ENCODE data around the gene DEFB132.

The DEFB132 gene

GRCh38 chr20:297098-297924 is 39.8 kb downstream of the DEFB132 start, which contains the start of gene ZCCHC3:
Gene ZCCHC3, plus strand, starts transcription at chr20:297570. Its CDS starts 17 bp downstream, at chr20:297587.
- DNase-seq (ENCODE audit: low read depth in 2 of 2): peak; percentile 93 to 94

DNA sequence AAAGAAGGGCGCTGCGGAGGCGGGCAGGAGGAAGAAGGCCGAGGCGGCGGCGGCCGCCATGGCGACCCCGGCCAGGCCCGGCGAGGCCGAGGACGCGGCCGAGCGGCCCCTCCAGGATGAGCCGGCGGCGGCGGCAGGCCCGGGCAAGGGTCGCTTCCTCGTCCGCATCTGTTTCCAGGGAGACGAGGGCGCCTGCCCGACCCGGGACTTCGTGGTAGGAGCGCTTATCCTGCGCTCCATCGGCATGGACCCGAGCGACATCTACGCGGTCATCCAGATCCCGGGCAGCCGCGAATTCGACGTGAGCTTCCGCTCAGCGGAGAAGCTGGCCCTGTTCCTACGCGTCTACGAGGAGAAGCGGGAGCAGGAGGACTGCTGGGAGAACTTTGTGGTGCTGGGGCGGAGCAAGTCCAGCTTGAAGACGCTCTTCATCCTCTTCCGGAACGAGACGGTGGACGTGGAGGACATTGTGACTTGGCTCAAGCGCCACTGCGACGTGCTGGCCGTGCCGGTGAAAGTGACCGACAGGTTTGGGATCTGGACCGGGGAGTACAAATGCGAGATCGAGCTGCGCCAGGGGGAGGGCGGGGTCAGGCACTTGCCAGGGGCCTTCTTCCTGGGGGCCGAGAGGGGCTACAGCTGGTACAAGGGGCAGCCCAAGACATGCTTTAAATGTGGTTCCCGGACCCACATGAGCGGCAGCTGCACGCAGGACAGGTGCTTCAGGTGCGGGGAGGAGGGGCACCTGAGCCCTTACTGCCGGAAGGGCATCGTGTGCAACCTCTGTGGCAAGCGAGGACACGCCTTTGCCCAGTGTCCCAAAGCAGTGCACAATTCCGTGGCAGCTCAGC is 40.6 kb downstream of the DEFB132 start:
- peak in 1 of 2 experiments; percentile 15 for DNase-seq (ENCODE audit: low read depth in 2 of 2)

DNA sequence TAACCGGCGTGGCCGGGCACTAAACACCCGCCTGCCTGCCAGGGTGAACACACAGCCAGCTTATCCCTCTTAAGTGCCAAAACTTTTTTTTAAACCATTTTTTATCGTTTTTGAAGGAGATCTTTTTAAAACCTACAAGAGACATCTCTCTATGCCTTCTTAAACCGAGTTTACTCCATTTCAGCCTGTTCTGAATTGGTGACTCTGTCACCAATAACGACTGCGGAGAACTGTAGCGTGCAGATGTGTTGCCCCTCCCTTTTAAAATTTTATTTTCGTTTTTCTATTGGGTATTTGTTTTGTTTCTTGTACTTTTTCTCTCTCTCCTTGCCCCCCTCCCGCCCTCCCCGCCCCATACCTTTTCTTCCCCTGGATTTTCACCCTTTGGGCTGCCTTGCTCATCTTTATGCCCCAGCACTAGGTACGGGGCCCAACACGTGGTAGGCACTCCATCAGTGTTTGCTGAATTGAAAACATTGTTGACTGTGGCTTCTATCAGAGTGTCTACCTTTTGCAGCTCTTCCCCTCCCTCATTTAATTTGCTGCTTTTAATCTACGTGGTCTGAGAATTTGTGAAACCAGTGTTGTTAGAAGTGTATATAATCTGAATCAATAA is 41.4 kb downstream of the DEFB132 start:
- DNase-seq (ENCODE audit: low read depth in 2 of 2): no peak

- no peak for DNase-seq (ENCODE audit: low read depth in 2 of 2)
These were observed 42.9 kb downstream of the DEFB132 start for GRCh38 chr20:300345-300990.

DNA sequence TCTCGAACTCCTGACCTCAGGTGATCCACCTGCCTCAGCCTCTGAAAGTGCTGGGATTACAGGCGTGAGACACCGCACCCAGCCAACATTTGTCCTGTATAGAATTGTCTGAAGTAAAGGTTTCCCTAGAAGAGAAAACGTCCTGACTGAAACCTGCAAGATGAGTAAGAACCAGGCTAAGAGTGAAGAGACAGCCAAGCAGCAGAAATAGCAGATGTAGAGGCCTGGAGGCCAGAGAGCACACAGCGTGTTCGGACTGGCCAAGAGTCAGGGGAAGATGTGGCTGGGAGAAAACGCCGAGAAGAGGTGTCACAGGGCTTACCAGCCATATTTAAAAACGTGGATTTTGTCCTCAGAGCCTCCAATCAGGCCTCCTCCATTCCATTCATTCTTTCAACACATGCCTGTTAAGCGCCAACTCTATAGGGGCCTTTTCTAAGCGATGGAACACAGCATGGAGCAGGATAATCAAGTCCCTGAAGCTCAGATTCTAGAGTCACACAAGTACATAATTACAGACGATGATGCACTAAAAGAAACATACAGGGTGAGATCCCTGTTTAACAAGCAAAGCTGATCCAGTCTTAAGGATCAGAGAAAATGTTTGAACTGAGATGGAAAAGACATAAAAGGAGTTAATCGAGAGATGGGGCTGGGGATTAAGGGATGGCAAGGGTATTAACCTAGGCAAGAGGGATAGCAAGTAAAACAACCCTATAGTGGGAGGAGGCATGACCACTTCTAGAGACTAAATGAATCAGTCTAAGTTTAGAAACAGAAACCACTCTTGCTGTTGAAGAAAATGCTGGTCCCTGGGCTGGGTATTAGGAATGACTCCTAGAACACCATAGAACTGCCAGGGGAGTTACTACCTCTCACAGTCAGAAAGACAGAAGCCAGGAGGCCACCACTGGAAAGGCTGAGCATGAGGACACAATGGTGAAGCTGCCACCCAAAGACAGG is 44.6 kb downstream of the DEFB132 start:
- no peak for DNase-seq (ENCODE audit: low read depth in 2 of 2)

GRCh38 chr20:305745-306144 is 48.2 kb downstream of the DEFB132 start:
- DNase-seq (ENCODE audit: low read depth in 2 of 2): no peak

- no peak for DNase-seq (ENCODE audit: low read depth in 2 of 2)
These were observed 51.0 kb downstream of the DEFB132 start for GRCh38 chr20:308427-309038.

GRCh38 chr20:309306-309840 is 51.8 kb downstream of the DEFB132 start:
- no peak for DNase-seq (ENCODE audit: low read depth in 2 of 2)

- DNase-seq (ENCODE audit: low read depth in 2 of 2): peak; percentile 100
These were observed 52.5 kb downstream of the DEFB132 start for GRCh38 chr20:309841-310644.

DNA sequence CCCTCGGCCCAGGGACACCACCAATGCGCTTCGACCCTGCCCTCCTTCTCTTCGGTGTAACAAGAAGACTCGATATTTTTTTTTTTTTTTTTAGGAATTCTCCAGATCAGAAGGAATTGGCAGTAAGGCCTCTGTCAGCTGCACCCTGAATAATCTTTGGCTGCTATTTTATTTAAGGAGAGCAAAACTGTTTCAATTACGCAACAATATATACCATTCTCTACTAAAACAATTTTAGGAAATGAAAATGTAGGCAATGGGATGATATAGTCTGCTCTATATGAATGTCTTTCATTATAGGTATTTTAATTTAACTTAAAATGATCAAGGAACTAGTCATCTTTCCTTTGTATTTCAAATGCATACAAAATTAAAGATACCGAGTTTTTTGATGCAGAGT is 53.1 kb downstream of the DEFB132 start:
- DNase-seq (ENCODE audit: low read depth in 2 of 2): no peak

Data from fibroblast of skin of left quadriceps (primary cell).